OCI-LY7 (cell line): Measurements from ENCODE around the gene COPS4.
"Not testable (repeated sequence)": the region's sequence is repeated elsewhere in the genome, so short reads cannot be mapped to it uniquely, and the experiment has no call there.

Experiments
- CTCF ChIP-seq: fragments of 200-600 bp; sonication (generic); conservative IDR thresholded peaks from 2 replicates; pipeline ENCODE4 v1.5.1; 2014; ENCODE audit warnings: mild to moderate bottlenecking, antibody characterized with exemption, low read length, moderate library complexity, mixed read lengths
- EZH2phosphoT487 ChIP-seq: fragments of 200-600 bp; sonication (generic); IDR thresholded peaks from 2 replicates; pipeline ENCODE4 v1.6.1; 2018; ENCODE audit warnings: low read depth, borderline replicate concordance, mild to moderate bottlenecking, mixed run types, antibody characterized with exemption, low read length, moderate library complexity, mixed read lengths

GRCh38 chr4:83043157-83043556 lies 8.2 kb downstream of the COPS4 start:
- not testable (repeated sequence) for TF ChIP-seq CTCF, EZH2phosphoT487
